Adrenal gland (tissue), 12 donors: ENCODE results near the gene EXOC5. TPM values are rescaled to one million over a fixed set of nuclear protein-coding genes. Genes with fewer than 3 reads are reported as not detected.
A peak's percentile ranks its signal among the peaks of the same experiment; 100 is the strongest.

Source experiments
- DNase-seq, 7 donors: peaks; one replicate each; pipeline ENCODE4 v3.0.0-alpha.2; 2019 to 2020
- H3K27ac ChIP-seq, 5 donors: fragments of 200-600 bp; sonication (generic) in 4 of 5; 1 replicate in 3 of 5; 2 replicates in 2 of 5; pipeline versions ENCODE4 v1.5.1 to v1.8.0; 2016 to 2020; ENCODE audit warnings: mild to moderate bottlenecking in 1 of 5
- H3K27me3 ChIP-seq: fragments of 200-600 bp; 2 replicates; pipeline ENCODE4 v1.8.0; 2021
- H3K36me3 ChIP-seq, 2 donors: fragments of 200-600 bp; replicated peaks in 1 of 2; 1 replicate in 1 of 2; 2 replicates in 1 of 2; pipeline versions ENCODE4 v1.5.1 to v1.8.0; 2018 to 2022
- H3K4me1 ChIP-seq, 2 donors: fragments of 200-600 bp; replicated peaks in 1 of 2; 1 replicate in 1 of 2; 2 replicates in 1 of 2; pipeline versions ENCODE4 v1.5.1 to v1.8.0; 2018 to 2021
- H3K4me3 ChIP-seq, 4 donors: fragments of 200-600 bp; sonication (generic) in 3 of 4; one replicate each; pipeline ENCODE4 v1.5.1; 2016 to 2018
- H3K9me3 ChIP-seq, 3 donors: fragments of 200-600 bp; sonication (generic) in 1 of 3; replicated peaks in 1 of 3; 1 replicate in 2 of 3; 2 replicates in 1 of 3; pipeline versions ENCODE4 v1.5.1 to v1.8.0; 2016 to 2021
- CTCF ChIP-seq, 6 experiments: fragments of 450-650 bp in 4 of 6; fragments of 200-600 bp in 2 of 6; sonication (generic) in 1 of 6; IDR thresholded peaks; 1 replicate in 5 of 6; 2 replicates in 1 of 6; pipeline versions ENCODE4 v1.5.1 to v1.8.0; 2016 to 2021; ENCODE audit warnings: antibody characterized with exemption in 6 of 6, mild to moderate bottlenecking in 2 of 6, moderate library complexity in 1 of 6
- POLR2A ChIP-seq, 2 donors: fragments of 450-650 bp; IDR thresholded peaks; one replicate each; pipeline ENCODE4 v1.6.1; 2017; ENCODE audit warnings: antibody characterized with exemption in 2 of 2, mild to moderate bottlenecking in 2 of 2, moderate library complexity in 1 of 2
- WGBS, 4 donors: extraction: QIAGEN DNeasy Blood & Tissue Kit in 2 of 4; methylation state at CpG; one replicate each; pipeline versions ENCODE4 v1.1.5 to v1.1.7; 2013 to 2017; 5-methylcytosine and 5-hydroxymethylcytosine counted together
- intact Hi-C, 2 donors: fragments of 100-400 bp; cut with DNase I; formaldehyde crosslinking; loops; one replicate each; pipeline versions ENCODE4 v1.14.1 to v1.15.0; 2022 to 2023
- polyA plus RNA-seq, 3 donors: library from polyadenylated mRNA; stranded (reverse); fragments of 200-250 nt in 2 of 3; fragments of 350-450 nt in 1 of 3; fragmentation: Illumina TruSeq in 1 of 3; extraction: RNeasy Lipid Tissue Mini Kit (QIAGEN cat#74804) in 1 of 3; gene quantifications; one replicate each; pipeline ENCODE4 v1.2.3, GENCODE V29; 2013 to 2014
- total RNA-seq, 9 donors: library from RNA; depleted of rRNA in 4 of 9; stranded (reverse); fragments of >200 nt in 4 of 9; fragments of 120-200 nt in 1 of 9; fragmentation: NEBNext Ultra II Directional in 1 of 9; extraction: Animal tissue kit (Norgen Biotek cat#: 25700) in 1 of 9; gene quantifications; one replicate each; pipeline versions ENCODE4 v1.1.0 to v1.2.4, GENCODE V29; 2013 to 2023
- donor health status: healthy with polysubstance abuse.
- donor health status: Bipolar disorder and iron deficiency.
- donor health status: DM: yes; HTN: yes; CAD: no.
- donor health status: DM: no; HTN: no; CAD: no.
- donor health status: DM: no; HTN: no; CAD: no.
- donor health status: DM: yes; HTN: yes; CAD: no.

Gene EXOC5
- total and polyA plus RNA-seq, 12 donors = 6.4 to 63.8 (median 48.0) TPM

- 97 to 100% (median 99%) methylated on average over 1 of the region's 1 CpG for WGBS, 4 donors
Observed at GRCh38 chr14:57293866-57294837, 25.4 kb upstream of the EXOC5 start.

GRCh38 chr14:57291692-57292647 is 23.3 kb upstream of the EXOC5 start:
- Histone ChIP-seq H3K4me3 (no peak overlapping the region), H3K36me3 (peaks cover 0 to 9% of the 10 kb centered on the region in 2 donors), H3K9me3 (no peaks in the 10 kb centered on the region), H3K27ac (no peak overlapping the region), H3K4me1 (no peaks in the 10 kb centered on the region), H3K27me3 (no peaks in the 10 kb centered on the region)
- DNase-seq = no peak
- TF ChIP-seq POLR2A (IDR thresholded peaks at IDR 0.05) (no peak), CTCF (IDR thresholded peaks at IDR 0.05) (no peak)
- intact Hi-C loops = no loop called here
- 67 to 71% (median 69%) methylated on average over 6 of the region's 6 CpGs for WGBS, 4 donors

More at GRCh38 chr14:57293866-57294837, 25.4 kb upstream of the EXOC5 start:
- Histone ChIP-seq H3K36me3 (peaks cover 0 to 6% of the 10 kb centered on the region in 2 donors), H3K4me1 (no peaks in the 10 kb centered on the region), H3K27me3 (no peaks in the 10 kb centered on the region), H3K27ac (no peak overlapping the region), H3K4me3 (no peak overlapping the region), H3K9me3 (no peaks in the 10 kb centered on the region)
- TF ChIP-seq POLR2A (IDR thresholded peaks at IDR 0.05) = no peak
- TF ChIP-seq CTCF (IDR thresholded peaks at IDR 0.05) = peak in 5 of 6 experiments; percentile 6 to 46 (median 18)
- no peak for DNase-seq
- intact Hi-C loops = no loop called here

GRCh38 chr14:57290751-57291150 is 22.0 kb upstream of the EXOC5 start:
- intact Hi-C loops = no loop called here
- Histone ChIP-seq H3K36me3 (peaks cover 0 to 15% of the 10 kb centered on the region in 2 donors), H3K27ac (no peak overlapping the region), H3K4me3 (no peak overlapping the region), H3K9me3 (no peaks in the 10 kb centered on the region), H3K27me3 (no peaks in the 10 kb centered on the region), H3K4me1 (no peaks in the 10 kb centered on the region)
- DNase-seq = no peak
- TF ChIP-seq CTCF (IDR thresholded peaks at IDR 0.05) = no peak
- no peak for TF ChIP-seq POLR2A (IDR thresholded peaks at IDR 0.05)
- WGBS, 4 donors = 92 to 93% (median 92%) methylated on average over 5 of the region's 5 CpGs

GRCh38 chr14:57287745-57288144 is 19.0 kb upstream of the EXOC5 start:
- no peaks in the 10 kb centered on the region for H3K4me1 ChIP-seq
- no peak overlapping the region for H3K27ac ChIP-seq
- no peak for DNase-seq
- intact Hi-C loops = no loop called here
- H3K27me3 ChIP-seq = no peaks in the 10 kb centered on the region
- no peaks in the 10 kb centered on the region for H3K9me3 ChIP-seq
- peaks cover 0 to 28% of the 10 kb centered on the region in 2 donors for H3K36me3 ChIP-seq
- H3K4me3 ChIP-seq = no peak overlapping the region
- no peak for TF ChIP-seq POLR2A (IDR thresholded peaks at IDR 0.05)
- no peak for TF ChIP-seq CTCF (IDR thresholded peaks at IDR 0.05)
- 84 to 92% (median 89%) methylated on average over 2 of the region's 2 CpGs for WGBS, 4 donors
